Stimulated activated CD8-positive, alpha-beta memory T cell treated with anti-CD3 and anti-CD28 coated beads, Interleukin-15, amount 100 ng/mL, for 4 hours (primary cell): Measurements from ENCODE around the gene PDSS1.
A peak's percentile ranks its signal among the peaks of the same experiment; 100 is the strongest.
"Not testable (repeated sequence)": the region's sequence is repeated elsewhere in the genome, so short reads cannot be mapped to it uniquely, and the experiment has no call there.

Experiments
- DNase-seq, 2 donors: peaks; one replicate each; pipeline ENCODE4 v3.0.0-alpha.2; 2020; ENCODE audit warnings: low read depth in 2 of 2

Gene PDSS1, protein sequence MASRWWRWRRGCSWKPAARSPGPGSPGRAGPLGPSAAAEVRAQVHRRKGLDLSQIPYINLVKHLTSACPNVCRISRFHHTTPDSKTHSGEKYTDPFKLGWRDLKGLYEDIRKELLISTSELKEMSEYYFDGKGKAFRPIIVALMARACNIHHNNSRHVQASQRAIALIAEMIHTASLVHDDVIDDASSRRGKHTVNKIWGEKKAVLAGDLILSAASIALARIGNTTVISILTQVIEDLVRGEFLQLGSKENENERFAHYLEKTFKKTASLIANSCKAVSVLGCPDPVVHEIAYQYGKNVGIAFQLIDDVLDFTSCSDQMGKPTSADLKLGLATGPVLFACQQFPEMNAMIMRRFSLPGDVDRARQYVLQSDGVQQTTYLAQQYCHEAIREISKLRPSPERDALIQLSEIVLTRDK

DNA sequence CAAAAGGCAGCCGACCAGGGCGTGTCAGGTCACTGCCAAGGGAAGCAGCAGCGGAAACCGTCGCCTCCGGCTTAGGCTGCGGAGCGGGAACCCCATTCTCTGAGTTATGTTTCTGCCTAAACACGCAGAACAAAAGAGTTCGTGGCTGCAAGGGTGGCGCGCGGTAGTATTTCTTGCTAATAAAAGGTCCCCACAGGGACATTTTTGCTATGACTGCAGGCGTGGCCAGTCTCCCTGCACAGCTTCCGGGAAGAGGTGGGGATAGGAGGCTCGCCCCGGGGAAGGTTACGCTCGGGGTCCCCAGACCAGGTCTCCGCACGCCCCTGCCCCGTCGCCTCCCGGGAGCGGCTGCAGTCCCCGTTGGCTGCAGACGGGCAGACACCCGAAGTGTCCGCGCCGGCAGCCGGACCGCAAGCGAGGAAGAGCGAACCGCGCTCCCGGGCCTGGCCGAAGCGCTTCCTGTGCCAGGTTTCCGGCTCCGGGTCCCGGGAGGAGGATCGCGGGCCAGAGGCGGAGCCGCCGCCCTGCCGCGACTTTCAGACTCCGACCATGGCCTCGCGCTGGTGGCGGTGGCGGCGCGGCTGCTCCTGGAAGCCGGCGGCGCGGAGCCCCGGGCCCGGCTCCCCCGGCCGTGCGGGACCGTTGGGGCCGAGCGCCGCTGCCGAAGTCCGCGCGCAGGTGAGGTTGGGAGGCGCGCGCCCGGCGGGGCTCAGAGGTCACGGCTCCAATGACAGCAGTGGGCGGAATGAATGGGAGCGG, at the start of gene PDSS1:
PDSS1 (plus strand) TSS at position 539 of the 759 bp plus-strand sequence; CDS start at position 550, 11 bp downstream.
- DNase-seq: peak; percentile 25 to 46

DNA sequence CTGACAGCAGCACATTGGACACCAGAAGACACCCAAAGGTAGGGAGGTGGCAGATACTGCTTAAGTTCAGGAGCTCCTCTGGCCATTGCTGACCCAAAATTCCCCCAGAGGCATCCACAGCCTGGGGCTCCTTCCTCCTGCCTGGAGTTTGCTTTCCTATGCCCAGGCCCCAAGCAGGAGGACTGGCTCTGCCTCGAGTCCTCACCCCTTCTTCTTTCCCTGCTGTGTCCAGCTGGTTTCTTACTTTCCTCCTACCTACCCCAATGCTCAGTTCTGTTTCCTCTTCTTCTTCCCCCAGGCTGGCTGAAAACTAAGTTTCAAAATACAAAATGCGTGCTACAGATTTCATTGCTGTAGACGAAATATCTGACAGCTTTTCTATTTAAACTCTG, 49.3 kb upstream of the PDSS1 start:
- DNase-seq: not testable (repeated sequence)

DNA sequence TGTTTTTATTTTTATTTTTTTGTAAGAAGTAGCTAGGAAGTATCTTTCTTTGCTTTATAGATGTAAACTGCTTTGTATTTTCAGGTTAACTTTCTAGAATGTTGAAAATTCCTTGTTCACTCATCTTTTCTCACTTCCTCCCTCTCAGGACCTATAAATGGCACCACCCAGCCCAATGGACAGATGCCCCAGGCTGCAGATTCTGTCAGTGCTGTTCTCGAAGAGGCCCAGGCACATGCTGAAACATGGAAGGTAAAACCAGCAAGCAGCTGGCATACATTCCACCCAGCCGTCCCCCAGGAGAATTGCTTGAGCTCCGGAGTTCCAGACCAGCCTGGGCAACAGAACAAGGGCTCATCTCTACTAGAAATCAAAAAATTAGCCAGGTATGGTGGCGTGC, 47.1 kb upstream of the PDSS1 start:
- no peak for DNase-seq

DNA sequence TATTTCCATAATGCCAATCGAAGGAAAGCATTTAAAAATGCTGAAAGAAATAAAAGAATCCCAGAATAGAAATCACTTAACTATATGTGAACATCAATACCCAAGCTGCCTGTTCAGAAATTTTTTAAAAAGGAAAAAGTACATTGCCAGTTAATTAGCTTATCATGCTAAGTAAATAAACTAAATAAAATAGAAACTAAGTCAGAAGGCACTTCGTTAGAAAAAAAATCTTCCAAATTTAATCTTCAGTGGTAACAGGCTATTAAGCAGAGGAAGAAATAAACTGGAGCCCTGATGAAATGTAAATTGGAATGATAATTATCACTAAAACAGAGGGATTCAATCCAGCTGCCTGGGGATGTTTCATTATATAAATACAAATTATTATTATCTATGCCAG, 46.0 kb upstream of the PDSS1 start:
- DNase-seq: not testable (repeated sequence)

DNA sequence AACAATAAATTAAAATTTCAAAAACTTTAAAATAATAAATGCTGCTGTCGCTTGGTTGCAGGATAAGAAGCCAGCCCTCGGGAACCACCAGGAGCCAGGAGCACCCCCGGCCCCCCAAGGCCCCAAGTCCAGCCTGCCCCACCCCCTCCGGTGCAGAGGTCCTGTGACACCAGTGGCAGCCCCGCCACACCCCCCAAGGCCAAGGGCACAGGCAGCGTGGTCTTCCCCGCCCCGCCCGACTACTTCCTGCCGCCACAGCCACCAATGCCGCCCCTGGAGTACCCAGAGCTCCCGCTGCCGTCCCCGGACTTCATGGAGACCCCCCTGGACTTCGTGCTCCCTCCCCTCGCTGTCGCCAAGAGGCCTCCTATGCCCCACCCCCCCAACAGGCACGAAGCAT, 44.5 kb upstream of the PDSS1 start:
- DNase-seq: no peak

DNA sequence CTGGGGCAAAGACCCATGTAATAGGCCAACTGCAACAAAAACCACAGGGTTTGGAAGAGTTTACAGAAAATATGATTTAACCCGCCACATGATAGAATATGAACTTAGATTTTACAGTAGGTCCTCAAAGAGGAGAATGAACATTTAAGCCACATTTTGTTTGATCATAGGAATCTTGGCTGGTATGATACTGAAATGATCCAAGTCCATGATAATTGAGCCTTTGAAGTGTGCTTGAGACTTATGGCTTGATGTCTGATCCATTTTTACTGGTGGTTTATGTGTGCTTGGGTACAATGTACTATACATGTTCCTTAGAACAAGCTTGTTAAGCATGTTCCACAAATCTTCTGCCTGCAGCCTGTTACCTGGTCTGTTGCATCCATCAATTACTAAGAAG, 41.8 kb upstream of the PDSS1 start:
- DNase-seq: no peak

DNA sequence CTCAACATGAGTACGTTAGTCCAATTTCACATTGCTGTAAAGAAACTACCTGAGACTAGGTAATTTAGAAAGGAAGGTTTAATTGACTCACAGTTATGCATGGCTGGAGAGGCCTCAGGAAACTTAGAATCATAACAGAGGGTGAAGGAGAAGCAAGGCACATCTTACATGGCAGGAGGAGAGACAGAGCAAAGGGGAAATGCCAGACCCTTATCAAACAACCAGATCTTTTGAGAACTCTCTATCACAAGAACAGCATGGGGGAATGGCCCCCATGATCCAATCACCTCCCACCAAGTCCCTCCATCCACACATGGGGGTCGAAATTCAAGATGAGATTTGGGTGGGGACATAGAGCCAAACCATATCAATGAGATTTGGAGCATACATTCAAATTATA, 34.6 kb upstream of the PDSS1 start:
- no peak for DNase-seq

DNA sequence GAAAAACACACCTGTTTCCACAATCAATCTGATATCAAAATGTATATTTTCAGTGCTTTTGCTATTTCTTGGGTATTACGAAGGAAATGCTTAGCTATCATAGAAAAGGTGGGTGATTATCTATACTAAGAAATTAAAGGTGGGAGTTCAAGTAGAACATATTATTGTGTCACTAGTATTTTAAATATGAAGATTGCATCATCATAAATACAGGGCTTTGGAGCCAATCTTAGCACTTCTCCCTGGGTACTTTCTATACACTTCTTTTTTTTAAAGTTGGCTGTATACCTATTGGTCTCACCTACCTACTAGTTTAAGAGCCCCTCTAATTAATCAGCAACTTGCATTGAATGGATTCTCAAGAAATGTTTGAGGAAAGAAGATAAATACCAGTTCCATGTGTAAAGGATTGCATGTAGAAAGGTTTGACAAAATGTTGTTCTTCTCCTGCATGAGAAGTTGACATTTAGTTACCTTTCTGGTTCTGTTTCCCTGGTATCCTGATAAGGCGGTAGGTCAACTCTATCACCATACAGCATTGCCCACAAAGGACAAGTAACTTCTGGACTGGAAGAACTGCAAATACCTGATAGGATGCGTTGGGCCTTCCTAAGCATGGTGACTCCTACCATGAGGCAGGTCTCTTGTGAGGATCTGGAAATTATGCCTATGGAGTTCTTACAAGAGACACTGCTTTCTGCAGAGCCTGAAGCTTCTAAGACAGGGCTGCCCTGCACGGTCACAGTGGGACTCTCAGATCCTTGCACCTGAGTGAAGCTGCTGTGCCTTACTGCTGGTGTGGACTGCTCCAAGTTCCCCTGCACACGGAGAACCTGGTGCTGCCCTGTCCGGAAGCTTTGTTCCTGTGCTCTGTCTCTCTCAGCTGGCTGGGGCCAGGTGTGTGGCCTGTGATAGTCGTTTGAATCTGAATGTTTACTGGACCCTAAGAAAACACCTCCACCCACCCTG, 32.1 kb upstream of the PDSS1 start:
- DNase-seq: no peak

DNA sequence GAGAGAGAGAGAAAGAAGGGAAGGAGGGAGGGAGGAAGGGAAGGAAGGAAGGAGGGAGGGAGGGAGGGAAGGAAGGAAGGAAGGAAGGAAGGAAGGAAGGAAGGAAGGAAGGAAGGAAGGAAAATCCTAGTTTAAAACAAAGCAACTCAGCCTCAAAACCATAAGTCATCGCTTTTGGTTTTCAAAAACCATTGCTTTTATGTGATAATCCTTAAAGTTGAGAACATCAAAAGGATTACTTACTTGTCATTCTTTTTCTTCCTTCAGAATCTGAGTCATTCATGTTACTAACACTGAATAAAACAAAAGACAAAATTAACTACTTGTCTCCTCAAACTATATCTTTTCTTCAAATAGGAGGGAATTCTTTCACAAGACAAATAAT, 21.6 kb upstream of the PDSS1 start:
- no peak for DNase-seq

DNA sequence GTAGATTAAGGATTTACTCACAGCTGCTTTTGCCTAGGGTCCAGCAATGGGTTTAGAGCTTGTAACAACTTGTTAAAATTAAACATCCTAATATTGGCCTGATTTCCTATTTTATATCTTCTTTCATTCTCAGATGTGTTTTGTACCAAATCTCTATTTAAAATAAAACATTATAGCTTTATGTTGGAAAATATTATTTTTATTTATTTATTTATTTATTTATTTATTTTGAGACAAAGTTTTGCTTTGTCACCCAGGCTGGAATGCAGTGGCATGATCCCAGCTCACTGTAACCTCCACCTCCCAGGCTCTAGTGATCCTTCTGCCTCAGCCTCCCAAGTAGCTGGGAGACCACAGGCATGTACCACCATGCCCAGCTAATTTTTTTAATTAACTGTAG, 17.9 kb upstream of the PDSS1 start:
- DNase-seq: no peak

DNA sequence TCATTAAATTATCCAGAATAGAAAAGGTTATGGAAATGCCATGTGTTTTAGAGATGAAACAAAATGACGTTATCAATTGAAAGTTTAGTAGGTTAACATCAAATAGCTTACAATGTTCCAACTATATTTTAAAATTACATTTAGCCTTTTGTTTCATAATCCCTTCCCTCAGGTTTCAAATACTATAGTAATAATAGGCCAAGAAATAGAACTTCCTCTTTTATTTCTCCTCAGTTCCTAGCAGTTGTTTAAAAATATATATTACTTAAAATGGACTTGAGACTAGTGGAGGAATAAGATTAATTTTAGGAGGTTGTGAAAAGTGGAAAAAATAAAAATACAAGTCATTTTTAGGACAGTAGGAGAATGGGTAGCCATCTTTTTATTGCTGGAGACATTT, 16.4 kb upstream of the PDSS1 start:
- no peak for DNase-seq

DNA sequence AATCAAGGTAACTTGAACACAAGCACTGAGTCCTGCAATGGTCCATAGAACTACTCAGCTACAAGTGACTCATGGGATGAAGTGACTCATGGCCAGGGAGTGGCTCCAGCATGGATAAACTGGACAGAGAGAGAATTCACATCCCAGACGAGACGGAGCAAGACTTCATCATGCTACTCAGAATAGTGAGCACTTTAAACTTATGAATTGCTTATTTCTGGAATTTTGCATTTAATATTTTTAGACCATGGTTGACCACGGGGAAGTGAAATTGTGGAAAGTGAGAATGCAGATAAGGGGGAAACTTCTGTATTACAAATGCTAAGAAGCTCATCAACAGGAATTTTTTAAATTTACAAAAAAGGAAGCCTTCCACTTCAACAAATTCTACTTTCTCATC, 15.5 kb upstream of the PDSS1 start:
- not testable (repeated sequence) for DNase-seq

DNA sequence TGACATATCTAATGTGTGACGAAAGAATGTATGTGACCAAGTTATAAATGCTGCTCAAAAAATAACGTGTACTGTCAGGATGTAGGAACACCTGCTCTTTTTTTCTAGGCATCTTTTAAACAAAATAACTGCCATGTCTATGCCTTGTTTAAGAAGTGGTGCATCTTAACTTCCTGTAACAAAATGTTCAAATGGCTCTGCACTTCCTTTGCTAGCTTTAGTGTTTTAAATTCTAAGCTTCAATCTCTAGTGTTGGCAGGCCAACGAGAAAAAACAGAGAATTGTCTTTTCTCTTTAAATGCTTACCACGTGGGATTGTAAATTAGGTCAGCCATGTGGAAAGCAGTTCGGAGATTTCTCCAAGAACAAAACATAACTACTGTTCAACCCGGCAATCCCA, 14.6 kb upstream of the PDSS1 start:
- no peak for DNase-seq

DNA sequence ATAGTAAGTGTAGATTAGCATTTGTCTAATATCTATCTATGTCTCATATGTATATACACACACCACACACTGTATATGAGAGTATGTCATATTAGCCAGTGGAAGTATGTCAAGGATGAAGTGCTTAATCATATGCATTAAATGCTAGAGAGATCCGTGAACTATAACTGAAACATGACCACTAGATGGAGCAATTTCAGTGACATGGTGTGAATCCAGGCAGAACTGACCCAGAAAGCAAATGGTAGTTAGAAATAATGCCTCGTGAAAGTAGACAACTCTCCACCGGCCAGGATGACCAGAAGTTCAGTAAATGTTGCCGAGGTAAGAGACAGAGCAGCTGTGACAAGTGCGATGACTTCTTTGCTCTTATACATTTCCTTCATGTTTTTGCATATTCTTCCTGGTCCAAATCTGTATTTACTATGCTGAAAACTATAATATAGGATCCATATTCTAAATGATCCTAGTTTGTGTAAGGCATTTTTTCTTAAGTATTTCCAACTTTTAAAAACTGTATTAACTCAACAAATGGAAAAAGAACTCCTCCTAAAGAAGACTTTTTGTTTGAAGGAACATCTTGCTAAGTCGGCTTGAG, 12.7 kb upstream of the PDSS1 start:
- not testable (repeated sequence) for DNase-seq

DNA sequence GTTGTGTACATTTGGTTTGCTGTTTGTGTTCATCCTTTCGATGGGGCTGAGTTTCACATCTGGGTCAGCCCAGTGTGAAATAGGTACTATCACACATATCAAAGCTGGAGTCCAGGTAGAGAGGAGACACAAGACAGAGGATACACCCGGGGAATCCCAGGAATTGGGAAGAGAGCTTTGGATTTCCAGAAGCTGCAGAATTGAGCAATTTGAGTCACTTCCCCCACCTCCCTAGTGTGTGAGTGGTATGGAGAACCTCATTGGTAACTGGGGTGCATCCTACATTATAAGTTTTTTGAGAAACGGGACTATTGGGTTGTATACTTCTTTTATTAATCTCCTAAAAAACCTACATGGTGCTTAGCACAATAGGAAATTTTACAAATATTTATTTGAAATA, 12.1 kb upstream of the PDSS1 start:
- DNase-seq: no peak

DNA sequence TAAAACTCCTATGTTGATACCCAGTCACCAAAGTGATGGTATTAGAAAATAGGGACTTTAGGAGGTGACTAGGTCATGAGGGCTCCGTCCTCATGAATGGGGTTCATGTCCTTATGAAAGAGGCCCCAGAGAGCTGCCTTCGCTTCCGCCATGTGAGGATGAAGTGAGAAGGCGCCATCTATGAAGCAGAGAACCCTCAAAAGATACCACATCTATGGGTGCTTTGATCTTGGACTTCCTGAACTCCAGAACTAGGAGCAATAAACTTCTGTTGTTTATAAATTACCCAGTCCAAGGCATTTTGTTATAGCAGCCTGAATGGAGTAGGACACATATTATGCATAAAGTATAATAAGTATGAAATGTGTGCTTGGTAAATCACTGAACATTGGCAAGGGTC, 8.1 kb upstream of the PDSS1 start:
- no peak for DNase-seq

DNA sequence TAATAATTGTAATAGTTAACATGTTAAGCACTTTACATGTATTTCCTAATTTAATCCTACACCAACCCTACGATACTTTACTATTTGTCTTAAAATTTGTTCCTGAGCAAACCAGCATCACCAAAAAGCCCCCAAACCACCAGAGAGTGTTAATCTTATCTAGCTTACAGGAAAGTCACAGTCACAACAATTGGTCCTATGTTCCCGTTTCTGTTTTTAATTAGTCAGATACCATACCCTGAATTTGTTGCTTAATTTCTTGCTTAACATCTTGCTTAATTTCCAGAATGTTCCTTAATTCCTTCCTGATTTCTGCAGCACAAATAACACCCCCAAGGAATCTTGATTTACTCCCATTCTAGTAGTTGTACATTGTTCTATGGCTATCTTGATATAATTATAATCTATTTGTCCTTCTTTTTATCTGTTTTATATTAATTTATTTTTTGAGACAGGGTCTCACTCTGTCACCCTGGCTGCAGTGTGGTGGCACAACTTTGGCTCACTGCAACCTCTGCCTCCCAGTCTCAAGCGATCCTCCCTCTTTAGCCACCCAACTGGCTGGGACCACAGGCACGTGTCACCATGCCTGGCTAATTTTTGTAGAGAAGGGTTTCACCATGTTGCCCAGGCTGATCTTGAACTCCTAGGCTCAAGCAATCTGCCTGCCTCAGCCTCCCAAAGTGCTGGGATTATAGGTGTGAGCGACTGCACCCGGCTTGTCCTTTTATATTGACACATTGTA, 6.6 kb upstream of the PDSS1 start:
- DNase-seq: no peak

DNA sequence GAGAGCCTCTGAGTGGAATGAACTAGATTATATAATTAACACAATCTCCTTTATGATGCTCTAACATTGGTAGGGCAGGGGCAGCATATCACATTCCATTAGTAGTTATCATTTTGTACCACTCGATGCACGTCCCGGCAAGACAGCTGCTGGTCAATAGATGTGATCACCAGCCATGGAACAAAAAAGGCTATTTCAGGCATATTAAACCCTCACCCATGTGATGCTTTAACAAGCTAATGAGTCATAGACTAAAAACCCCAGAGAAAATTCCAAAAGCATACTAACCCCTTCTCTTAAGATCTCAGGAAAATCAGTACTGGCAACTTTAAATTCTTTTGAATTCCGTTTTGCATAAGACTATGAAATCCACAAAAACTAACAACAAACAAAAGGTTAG, 3.0 kb upstream of the PDSS1 start:
- DNase-seq: not testable (repeated sequence)

DNA sequence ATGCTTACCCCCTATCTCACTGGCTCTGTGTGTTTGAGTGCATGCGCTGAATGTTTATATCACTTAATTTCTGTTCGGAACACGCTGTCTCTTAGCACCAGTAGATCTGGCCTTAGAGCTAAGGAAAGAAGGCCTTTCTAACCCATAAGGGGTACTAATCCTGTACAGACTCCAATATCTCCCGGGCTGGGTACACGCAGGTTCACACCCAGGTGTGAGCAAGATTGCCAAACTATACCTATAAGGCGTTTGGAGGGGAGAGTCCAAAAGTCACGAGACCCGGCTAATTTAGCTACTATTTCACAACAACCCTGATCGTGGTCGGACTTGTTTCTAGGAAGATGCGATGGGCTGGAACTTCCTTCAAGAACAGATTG, 727 bp upstream of the PDSS1 start:
- no peak for DNase-seq

DNA sequence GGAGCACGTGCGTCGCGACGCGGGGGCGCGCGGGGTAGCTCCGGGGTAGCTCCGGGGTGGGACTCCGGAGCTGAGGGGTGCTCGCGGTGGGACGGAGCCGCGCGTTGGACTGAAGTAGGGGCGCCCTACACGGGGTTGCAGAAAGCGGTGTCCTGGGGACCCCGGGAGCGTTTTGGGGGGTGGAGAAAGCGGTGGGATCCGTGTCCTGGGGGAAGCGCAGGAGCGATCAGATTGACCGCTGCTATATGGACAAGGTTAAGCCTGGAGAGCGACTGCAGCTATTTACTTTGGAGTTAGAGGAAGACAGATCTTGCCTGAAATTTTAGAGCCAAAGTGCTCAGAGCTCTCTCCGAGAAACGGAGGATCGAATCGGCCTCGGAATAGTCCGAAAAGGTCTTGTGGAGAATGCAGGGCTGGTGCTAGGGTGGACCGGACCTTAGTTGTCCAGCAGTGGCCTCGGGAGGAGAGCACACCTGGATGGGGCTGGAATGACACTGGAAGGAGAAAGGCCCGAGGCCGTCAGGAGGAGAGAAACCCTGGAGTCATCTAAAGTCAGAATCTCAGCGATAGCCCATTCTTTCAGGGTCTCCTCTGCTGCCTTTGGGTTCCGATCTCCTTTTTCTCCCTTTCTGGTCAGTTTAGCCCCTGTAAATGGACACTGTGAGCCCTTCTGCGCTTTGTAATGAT, 564 bp downstream of the PDSS1 start:
- no peak for DNase-seq
